Testis (tissue), 2 donors: Measurements from ENCODE around the gene RRP36.

Experiments used
- POLR2A ChIP-seq: fragments of 450-650 bp; IDR thresholded peaks from one replicate; pipeline ENCODE4 v1.6.1; 2017; ENCODE audit warnings: antibody characterized with exemption, mild to moderate bottlenecking, moderate library complexity
- TF ChIP-seq, protein P1 (sequence below), 3 experiments: fragments of 450-650 bp in 2 of 3; fragments of 200-600 bp in 1 of 3; sonication (generic) in 1 of 3; IDR thresholded peaks; one replicate each; pipeline ENCODE4 v1.5.1; 2016 to 2019; ENCODE audit warnings: antibody characterized with exemption in 3 of 3, mild to moderate bottlenecking in 2 of 3, moderate library complexity in 1 of 3

DNA sequence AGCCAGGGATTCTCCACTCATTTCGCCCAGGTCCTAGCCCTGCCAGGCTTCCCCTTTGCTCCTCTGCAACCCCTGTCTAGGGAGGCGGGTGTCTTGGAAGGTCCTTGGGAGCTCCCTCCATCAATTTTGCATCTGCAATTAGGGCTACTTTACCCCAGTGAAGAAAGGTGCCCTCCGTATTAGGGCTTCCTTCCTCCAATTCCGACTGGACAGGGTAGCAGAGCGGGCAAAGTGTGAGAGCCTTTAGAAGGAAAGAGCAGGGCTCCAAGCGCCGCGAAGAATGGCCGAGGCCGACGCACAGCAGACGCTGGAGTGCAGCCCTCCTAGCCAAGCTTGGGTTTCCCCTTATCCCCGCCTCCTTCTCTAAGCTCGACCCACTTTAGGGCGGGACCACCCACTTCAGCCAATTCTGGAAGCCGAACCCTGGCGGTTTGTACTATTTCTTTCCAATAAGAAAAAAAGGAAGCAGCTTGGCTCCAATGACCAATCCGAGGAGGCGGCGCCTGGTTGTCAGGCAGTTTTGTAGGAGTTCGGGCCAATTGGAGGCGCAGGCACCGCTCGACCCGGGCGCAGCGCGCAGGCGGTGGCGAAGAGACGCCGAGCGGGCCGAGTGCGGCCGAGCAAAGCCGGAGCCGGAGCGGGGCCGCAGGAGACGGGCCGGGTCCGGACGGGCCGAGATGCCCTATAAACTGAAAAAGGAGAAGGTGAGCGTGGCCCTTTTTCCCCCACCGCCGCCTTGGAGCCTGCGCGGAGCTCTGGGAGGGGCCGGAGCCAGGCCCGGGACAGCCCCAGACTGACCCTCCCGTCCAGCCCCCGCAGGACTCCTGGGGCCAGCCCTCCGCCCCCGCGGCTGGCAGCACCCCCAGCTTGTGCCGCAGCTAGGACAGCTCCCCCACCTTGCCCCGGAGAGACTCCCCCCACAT is 37.2 kb upstream of the RRP36 start, which contains the start of gene PPP2R5D:
- TF ChIP-seq, protein P1, sequence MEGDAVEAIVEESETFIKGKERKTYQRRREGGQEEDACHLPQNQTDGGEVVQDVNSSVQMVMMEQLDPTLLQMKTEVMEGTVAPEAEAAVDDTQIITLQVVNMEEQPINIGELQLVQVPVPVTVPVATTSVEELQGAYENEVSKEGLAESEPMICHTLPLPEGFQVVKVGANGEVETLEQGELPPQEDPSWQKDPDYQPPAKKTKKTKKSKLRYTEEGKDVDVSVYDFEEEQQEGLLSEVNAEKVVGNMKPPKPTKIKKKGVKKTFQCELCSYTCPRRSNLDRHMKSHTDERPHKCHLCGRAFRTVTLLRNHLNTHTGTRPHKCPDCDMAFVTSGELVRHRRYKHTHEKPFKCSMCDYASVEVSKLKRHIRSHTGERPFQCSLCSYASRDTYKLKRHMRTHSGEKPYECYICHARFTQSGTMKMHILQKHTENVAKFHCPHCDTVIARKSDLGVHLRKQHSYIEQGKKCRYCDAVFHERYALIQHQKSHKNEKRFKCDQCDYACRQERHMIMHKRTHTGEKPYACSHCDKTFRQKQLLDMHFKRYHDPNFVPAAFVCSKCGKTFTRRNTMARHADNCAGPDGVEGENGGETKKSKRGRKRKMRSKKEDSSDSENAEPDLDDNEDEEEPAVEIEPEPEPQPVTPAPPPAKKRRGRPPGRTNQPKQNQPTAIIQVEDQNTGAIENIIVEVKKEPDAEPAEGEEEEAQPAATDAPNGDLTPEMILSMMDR (IDR thresholded peaks at IDR 0.05), result peak in 2 of 3 experiments; percentile 7 to 19
- TF ChIP-seq POLR2A, result peak; percentile 50
